ENCODE data around the gene SERINC4.

Gene SERINC4

GRCh38 chr15:43795997-43796396 lies 4.0 kb downstream of the SERINC4 start:
- no peak for DNase-seq

DNA sequence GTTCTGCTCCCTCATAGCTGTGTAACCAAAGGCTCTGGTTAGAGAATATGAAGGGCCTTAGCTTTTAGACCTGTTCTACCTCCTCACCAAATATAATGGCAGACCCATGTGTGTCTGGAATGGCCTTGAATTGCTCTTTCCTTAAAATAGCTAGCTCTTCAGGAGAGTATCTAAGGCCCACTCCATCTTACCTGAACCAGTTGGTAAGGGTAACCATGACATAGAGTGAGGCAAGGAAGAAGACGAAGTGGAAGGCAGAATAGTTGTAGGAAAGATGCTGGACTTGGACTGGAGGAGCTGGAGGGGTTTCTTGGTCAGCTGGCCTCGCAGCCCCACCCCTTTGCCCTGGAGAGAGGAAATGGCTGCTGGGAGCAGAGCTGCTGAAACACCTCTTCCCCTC lies 4.8 kb downstream of the SERINC4 start:
- no peak for DNase-seq

- no peak for DNase-seq
Observed at GRCh38 chr15:43794269-43795037, 5.6 kb downstream of the SERINC4 start.

- DNase-seq: no peak
Observed at GRCh38 chr15:43793647-43794046, 6.4 kb downstream of the SERINC4 start.

- DNase-seq: no peak
Observed at GRCh38 chr15:43792761-43793476, 7.1 kb downstream of the SERINC4 start.

GRCh38 chr15:43791993-43792760 lies 7.8 kb downstream of the SERINC4 start, which contains the start of gene SERF2:
SERF2 (plus strand) TSS chr15:43792320; CDS start chr15:43792377, 57 bp downstream.
- peak; percentile 89 for DNase-seq

DNA sequence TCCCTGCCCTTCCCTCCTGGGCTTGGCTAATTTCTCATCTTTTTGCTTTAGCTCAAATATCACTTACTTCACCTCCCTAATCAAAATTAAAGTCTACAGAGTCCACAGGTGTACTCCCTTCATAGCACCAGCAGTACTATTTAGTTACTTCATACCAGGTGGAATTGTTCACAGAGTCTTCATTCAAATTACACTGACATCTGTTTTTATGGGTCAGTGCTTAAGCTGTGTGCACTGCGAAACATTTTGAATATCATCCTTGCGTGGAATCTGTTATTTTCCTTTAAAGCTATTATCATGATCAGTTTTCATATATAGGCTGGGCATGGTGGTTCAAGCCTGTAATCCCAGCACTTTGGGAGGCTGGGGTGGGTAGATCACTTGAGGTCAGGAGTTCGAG lies 10.6 kb downstream of the SERINC4 start:
- no peak for DNase-seq

DNA sequence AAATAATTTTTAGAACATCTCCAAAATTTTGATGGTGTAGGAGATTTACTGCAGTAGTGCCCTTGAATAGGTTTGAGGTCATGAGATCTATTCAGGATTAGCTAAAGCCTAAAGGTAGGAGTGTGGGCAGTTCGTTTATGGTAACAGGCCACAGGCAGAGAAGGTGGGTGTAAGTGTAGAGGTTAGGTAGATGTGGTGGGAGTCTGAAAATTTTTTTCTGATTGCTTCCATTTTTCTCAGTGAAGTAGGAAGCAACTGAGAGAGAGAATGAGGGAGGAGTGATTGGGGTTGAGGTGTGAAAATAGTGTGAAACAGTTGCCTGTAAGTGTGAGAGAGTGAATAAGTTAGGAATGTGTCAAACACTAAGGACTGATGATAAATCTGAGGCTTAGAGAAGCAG lies 21.0 kb downstream of the SERINC4 start:
- no peak for DNase-seq

GRCh38 chr15:43777267-43777914 lies 22.6 kb downstream of the SERINC4 start:
- no peak for DNase-seq

- no peak for DNase-seq
Observed at GRCh38 chr15:43776718-43777266, 23.2 kb downstream of the SERINC4 start, which contains the start of gene ELL3. ELL3 (minus strand) TSS chr15:43776966; CDS start chr15:43776901, 65 bp downstream.

DNA sequence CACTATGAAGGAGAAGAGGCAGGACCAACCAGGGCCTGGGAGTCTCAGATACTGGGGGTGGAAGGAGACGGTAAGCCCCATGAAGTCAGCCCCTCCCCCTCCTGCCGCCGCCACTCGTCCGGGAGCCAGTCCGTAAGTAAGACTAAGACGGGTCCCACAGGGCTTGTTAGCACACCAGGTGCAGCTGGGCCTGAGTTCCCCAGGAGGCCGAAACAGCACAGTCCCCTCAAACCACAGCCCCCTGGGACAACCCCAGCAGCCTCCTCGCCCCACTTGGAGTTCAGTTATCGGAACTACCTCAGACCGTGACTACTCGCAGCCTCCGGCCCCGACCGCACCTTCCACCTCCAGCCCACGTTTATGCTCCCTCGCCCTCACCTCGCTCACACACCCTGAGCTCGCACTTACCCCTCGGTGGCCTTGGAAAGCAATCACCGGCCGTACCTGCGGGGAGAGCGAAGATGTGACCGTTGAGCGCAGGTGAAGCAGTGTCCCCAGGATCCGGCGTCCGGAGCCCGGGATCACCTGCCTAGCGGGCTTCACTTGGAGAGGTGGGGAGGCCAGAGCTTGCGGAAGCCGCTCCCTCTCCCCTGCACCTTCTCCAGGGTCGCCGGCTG lies 23.8 kb downstream of the SERINC4 start:
- DNase-seq: no peak

- no peak for DNase-seq
Observed at GRCh38 chr15:43775411-43775965, 24.5 kb downstream of the SERINC4 start.

GRCh38 chr15:43774062-43774461 lies 26.0 kb downstream of the SERINC4 start:
- DNase-seq: no peak

DNA sequence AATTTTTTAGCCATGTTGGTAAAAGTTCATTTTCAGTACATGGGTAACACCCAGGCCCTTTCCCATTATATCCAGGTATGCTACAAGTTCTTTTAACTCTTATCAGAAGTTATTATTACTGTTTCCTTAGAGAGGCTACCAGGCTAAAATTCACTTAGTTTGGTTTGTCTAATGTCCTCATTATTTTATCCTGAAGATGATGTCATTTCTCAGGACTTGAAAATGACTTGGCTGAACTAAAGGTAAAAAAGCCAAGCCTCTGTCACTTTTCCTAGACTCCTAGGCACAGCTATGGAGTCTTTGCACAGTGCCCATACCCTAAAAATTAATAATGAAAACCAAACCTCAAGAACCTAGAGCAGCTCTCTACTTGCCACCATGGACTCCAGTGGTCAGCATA lies 27.4 kb downstream of the SERINC4 start:
- DNase-seq: no peak

DNA sequence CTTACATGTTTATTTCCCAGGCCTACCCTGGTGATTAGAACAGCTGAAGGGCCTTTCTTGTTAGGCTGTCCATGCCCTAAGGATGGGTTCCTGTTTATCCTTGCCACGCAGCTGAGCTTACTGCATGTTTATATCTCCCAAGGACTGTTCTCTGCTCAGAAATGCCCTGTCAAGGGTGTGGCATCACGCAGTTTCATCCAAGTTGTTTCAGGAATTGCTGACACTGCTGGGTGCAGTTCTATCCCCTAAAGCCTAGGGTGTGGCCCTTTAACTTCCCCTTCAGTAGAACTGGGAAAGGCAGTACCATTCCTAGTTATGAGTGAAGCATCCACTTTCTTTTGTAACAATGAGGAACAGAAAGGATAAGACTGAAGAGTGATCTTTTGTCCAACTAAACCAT lies 28.2 kb downstream of the SERINC4 start:
- no peak for DNase-seq

DNA sequence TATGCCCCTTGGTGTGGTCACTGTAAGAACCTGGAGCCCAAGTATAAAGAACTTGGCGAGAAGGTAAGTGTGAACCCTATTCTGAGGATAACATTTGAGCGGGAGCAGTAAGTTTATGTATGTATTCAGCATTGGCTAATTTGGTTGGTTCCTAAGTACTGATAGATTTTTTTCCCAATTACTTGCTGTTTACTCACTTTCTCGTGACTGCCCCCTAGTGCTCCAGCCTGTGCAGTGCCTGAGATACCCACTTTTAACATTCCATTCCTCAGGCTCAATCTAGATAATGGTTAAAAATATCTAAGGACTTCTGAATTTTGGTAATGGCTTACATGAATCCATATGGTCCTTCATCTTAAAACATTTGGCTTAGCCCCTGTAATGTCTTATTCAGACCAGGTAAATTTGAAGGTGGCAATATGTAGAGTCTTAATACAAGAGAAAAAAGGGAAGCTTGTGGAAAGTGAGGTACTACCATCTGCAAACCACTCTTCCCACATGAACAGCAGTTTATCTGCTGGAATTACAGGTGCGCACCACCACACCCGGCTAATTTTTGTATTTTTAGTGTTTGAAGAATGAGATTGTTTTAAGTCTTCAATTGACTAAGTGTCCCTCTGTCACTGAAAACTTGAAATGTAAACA lies 30.3 kb downstream of the SERINC4 start:
- no peak for DNase-seq

DNA sequence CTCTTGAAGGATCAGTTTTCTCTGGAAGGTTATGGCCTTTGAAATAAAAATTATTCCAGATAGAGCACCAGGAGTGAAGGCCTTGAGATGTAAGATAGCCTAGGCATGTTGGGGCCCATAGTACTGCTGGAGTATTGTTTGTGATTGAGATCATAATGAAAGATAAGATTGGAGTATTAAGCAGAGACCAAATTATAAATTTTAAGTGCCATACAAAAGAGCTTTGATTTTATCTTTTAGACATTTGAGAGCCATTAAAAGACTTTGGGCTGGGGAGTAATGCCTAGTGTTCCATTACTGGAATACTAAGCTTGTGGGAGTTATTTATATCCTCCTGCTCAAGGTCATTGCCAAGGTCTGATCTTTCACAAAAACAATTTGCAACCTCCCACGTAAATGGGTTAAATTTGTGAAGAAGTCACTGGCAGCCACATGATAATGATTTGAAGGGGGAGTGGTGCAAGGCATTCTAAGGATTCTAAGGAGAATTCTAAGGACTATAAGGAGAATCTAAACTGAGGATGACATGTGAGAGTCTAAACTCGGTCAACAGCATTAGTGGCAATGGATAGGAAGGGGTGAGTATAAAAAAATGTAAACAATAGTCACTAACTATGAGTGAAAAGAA lies 36.1 kb downstream of the SERINC4 start:
- no peak for DNase-seq

DNA sequence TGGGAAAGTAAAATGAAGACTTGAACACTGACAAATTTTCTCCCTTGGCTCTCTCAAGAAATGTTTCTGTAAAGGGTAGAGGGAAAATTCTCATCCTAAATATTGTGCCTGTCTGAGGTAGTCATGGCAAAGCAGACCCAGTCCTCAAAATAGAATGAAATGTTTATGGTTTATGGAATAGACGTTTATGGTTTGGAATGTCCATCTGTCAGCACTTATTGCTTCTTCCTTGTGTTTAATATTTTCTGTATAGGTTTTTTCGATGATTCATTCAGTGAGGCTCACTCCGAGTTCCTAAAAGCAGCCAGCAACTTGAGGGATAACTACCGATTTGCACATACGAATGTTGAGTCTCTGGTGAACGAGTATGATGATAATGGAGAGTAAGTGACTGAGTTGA lies 37.2 kb downstream of the SERINC4 start:
- DNase-seq: no peak

DNA sequence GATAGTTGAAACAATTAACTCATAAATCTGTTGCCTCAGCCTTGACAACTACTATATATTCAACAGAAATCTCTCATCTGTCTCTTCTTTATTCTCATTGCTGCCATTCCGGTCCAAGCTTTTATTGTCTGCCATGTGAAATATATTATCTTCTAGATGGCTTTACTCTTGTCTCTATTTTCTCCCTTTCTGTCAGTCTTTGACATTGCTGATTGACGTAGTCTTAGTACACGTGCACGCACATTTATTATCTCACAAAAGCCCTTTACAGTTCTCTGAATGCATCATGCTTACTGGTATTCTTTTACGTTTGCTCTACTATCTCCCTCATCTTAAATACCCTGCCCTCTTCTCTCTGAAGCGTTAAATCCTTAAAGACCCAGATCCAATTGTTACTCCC lies 48.1 kb downstream of the SERINC4 start:
- DNase-seq: no peak

DNA sequence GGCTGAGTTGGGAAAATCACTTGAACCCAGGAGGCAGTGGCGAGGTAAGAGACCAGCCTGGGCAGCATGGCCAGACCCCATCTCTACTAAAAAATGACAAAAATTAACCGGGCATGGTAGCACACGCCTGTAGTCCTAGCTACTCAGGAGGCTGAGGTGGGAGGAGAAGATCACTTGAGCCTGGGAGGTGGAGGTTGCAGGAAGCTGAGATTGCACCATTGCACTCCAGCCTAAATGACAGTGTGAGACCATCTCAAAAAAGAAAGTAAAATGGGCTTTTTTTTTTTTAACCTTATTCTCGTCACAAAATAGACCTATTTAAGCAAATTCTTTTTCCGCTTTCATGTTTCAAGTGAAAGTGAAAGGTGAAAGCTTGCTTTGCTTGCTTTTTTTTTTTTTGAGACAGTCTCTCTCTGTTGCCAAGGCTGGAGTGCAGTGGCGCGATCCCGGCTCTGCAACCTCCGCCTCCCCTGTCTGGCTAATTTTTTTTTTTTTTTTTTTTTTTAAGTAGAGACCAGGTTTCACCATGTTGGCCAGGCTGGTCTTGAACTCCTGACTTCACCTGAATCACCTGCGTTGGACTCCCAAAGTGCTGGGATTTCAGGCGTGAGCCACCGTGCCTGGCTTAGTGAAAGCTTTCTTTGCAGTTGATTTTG lies 50.2 kb downstream of the SERINC4 start:
- DNase-seq: no peak
